HG03135 (cell line): ENCODE data around the gene HSF2BP.
"Not testable (repeated sequence)": the region's sequence is repeated elsewhere in the genome, so short reads cannot be mapped to it uniquely, and the experiment has no call there.

Experiments used
- ATAC-seq: cut with Tn5 transposase; IDR thresholded peaks from one replicate; pipeline ENCODE4 v1.9.1; 2021; ENCODE audit warnings: mild to moderate bottlenecking, moderate library complexity; ENCODE audit not compliant: unreplicated experiment

Gene HSF2BP

GRCh38 chr21:43688906-43689305, 29.6 kb upstream of the HSF2BP start:
- no peak for ATAC-seq

GRCh38 chr21:43687566-43688399, 28.5 kb upstream of the HSF2BP start:
- ATAC-seq, result no peak

DNA sequence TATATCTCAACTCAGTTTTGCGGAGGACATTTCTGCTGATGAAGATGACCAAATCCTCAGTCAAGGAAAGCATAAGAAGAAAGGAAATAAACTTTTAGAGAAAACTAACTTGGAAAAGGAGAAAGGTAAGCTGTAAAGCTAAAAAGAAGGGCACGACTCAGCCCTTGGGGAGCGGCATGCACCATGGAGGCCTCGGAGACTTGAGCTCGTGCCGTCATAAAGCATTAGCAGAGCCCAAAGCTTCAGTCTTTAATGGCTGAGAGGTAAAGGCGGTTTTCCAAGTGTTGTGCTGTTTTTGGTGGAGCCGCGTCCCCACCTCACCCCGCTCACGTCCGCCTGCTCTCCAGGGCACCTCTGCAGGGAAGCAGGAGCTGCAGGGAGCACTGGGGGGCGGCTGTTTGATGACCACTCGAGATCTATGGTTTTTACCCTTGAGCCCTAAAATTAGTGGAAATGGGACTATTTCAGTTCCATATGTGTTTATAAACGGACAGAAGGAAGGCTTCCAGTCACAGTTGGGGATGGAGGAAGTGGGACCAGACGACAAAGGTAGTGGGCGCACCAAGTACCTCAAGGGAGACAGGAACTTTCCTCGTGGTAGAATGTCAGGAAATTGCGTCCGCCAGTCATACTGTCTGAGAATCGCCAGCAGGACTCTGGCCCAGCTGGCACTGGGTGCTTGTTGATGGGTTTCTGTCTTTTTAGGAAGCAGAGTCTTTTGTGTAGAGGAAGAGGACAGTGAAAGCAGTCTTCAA, 27.7 kb upstream of the HSF2BP start:
- no peak for ATAC-seq

DNA sequence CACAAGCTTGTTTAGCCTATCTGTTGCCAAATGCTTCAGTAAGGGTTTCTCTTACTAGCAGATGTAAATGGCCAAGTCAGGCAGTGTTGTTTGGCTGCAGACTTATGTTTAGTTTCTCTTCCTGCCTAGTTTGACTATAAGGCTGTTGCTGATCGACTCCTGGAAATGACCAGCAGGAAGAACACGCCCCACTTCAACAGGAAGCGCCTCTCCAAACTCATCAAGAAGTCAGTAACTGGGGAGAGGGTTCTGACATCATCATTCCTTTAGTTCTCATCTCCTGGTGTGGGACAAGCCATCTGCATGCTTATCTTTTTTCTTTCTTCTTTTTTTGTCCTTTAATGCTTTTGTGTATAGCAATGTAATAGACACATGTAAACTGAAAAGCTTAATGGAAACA, 25.1 kb upstream of the HSF2BP start:
- no peak for ATAC-seq

GRCh38 chr21:43681650-43682049, 22.4 kb upstream of the HSF2BP start:
- ATAC-seq, result no peak

GRCh38 chr21:43680421-43680820, 21.1 kb upstream of the HSF2BP start:
- ATAC-seq, result not testable (repeated sequence)

- ATAC-seq, result no peak
Measured at GRCh38 chr21:43679951-43680350, 20.7 kb upstream of the HSF2BP start.

DNA sequence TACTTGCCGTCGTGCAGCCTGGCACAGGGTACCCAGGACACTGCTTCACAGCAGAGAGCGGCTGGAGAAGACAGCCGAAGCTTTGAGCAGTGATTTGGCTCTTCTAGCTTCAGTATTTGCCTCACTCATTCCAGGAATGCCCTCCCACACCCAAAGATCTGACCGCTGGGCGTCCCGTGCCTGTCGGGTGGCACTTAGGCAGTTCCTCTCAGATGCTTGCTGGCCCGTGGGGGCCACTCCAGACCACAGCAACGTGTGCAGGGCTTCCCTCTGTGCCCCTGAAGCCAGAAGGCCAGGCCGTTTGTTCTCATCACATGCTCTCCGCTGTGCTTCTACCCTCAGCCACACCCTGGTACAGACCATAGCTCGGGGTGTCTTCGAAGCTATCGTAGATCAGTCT, 17.1 kb upstream of the HSF2BP start:
- no peak for ATAC-seq

GRCh38 chr21:43675871-43676270, 16.6 kb upstream of the HSF2BP start:
- no peak for ATAC-seq

- no peak for ATAC-seq
Measured at GRCh38 chr21:43669828-43670605, 10.7 kb upstream of the HSF2BP start.

- no peak for ATAC-seq
Measured at GRCh38 chr21:43667191-43667904, 8.1 kb upstream of the HSF2BP start.

GRCh38 chr21:43665879-43666278, 6.6 kb upstream of the HSF2BP start:
- no peak for ATAC-seq

DNA sequence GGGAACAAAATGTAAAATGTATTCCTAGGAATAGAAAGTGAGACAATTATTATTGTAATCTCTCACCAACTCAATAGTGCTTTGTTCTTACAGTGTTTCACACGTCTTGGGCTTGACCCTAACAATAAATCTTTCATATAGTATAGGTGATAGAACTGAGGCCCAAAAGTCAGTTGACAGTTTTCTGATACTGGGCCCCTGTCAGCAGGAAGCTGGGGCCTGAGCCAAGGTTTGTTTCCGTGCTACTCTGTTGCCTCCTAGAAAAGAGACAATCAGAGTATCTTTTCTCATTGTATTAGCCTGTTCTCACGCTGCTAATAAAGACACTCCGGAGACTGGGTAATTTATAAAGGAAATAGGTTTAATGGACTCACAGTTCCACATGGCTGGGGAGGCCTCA, 5.1 kb upstream of the HSF2BP start:
- no peak for ATAC-seq

GRCh38 chr21:43663033-43663432, 3.7 kb upstream of the HSF2BP start:
- ATAC-seq, result no peak

DNA sequence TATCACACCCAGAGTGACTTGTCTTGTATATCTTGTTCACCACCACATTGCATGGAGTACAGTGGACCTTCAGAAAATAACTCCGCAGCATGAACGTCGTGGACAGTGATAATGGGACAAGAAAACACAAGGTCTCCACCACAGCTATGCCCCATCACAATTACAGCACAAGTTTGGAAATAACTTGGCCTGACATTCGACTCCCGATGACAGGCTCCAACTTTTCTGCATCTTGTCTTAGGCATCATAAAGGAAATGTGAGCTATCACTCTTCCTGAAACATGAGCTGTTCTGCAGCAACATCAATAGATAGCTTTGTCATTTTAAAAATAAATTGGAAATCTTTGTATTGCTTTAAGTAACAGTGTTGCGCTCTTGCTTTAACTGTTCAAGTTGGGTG, 3.0 kb upstream of the HSF2BP start:
- no peak for ATAC-seq

GRCh38 chr21:43658769-43659135, 536 bp downstream of the HSF2BP start:
- ATAC-seq, result no peak

GRCh38 chr21:43658088-43658741, 1.1 kb downstream of the HSF2BP start:
- no peak for ATAC-seq

GRCh38 chr21:43657355-43658087, 1.8 kb downstream of the HSF2BP start:
- ATAC-seq, result no peak

DNA sequence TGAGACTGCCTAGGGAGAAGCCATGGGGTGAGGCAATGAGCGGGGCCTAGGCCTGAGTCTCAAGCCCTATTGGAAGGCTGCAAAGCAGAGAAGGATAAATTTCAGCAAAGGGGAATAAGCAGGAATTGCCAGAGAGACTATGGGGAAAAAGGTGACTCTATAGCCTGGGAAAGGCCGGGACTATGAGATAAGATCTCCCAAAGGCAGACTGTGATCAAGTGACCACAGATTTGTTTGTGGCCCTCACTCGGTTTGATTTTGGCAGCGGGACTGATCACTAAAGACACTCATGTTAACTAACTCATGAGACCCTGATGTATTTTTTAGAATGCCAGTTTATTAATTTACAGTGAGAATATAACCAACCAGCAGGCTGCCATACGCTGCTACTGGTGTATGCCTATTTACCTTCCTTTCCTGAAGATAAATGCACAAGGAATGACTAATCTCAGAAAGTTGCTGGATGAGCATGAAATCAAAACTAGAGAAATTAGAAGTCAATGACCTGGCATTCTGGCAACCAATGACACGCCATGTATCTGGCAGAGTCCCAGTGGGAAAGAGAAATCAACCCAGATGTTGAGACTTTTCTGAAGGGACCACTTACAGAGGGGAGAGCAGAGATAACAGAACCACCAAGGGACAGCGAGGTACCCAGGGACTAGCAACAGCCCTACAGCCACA, 4.3 kb downstream of the HSF2BP start:
- no peak for ATAC-seq
